Omental fat pad (tissue), 4 donors: Measurements from ENCODE around the gene PIGQ. TPM values are rescaled to one million over a fixed set of nuclear protein-coding genes. Genes with fewer than 3 reads are reported as not detected.

Experiments
- ATAC-seq: fragments of 150-250 bp; one replicate; pipeline ENCODE4 v1.9.1; 2016; ENCODE audit warnings: mild to moderate bottlenecking, moderate library complexity; ENCODE audit not compliant: low FRiP score
- DNase-seq: peaks from one replicate; pipeline ENCODE4 v3.0.0-alpha.2; 2019; ENCODE audit warnings: low spot score
- CTCF ChIP-seq, 3 donors: fragments of 450-650 bp; IDR thresholded peaks; one replicate each; pipeline ENCODE4 v1.5.1; 2016 to 2017; ENCODE audit warnings: antibody characterized with exemption in 3 of 3, mild to moderate bottlenecking in 3 of 3, moderate library complexity in 2 of 3
- total RNA-seq, 4 donors: library from RNA; depleted of rRNA; stranded (reverse); fragments of >200 nt; gene quantifications; one replicate each; pipeline ENCODE4 v1.1.0, GENCODE V29; 2016

PIGQ gene
- total RNA-seq, 4 donors from 2014 or later, result 22.0 to 25.1 (median 23.8) TPM

GRCh38 chr16:561413-561794 lies 8.4 kb upstream of the PIGQ start:
- no peak for TF ChIP-seq CTCF (IDR thresholded peaks at IDR 0.05)
- DNase-seq (no peak), ATAC-seq (no peak)

DNA sequence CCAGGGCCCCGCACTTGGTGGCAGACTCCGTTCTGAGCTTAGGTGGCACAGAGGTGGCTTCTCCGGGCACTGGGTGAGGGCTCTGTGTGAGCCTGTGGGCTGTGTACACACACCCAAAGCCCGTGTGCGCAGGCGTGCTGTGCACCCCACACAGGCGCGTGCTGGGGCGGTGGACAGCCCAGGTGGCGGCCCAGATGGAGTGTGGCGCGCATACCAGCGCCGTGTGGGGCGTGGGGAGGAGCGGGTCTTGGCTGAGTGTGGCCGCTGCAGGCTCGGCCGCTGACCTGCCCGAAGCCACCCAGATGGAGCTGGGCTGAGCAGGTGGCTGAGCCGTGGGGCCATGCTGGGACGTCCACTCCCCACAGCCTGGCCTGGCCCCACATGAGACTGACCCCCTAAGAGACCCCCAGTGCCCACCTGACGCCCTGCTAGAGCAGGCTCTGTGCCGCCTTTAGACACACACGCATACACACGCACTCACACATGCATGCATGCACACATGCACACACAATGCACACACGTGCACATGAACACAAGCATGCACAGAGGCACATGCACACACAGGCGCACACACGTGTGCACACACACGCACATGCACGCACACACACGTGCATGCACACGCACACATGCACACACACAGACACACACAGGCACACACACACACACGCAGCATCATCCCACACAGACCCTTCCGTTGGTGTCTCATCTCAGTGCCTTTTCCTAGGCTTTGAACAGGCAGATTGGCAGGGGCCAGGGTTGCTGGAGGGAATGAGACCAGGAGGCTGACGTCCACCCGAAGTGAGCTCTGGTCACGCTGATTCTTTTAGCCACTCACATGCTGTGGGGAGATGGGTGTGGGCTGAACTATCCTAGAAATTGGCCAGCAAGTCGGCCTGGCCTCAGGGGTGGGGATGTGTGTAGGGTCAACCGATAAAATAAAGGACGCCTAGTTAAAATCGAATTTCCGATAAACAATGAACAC lies 7.5 kb upstream of the PIGQ start:
- ATAC-seq (no peak), DNase-seq (no peak)
- TF ChIP-seq CTCF (IDR thresholded peaks at IDR 0.05), result no peak

DNA sequence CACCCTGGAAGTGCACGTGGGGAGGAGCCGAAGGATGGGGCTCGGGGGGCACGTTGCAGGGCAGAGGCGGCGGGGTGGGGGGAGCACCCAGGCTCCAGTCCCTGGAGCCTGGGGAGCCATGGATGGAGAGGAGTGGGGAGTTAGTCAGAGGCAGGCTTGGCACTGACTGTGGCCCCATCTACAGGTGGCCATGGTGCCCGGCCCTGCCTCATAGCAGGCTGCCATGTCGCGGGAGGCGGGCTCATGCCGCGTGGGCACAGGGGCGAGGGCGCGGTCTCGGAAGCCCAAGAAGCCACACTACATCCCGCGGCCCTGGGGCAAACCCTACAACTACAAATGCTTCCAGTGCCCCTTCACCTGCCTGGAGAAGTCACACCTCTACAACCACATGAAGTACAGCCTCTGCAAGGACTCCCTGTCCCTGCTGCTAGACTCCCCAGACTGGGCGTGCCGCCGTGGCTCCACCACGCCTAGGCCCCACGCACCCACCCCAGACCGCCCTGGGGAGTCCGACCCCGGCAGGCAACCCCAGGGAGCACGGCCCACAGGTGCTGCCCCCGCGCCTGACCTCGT lies 6.6 kb upstream of the PIGQ start:
- TF ChIP-seq CTCF (IDR thresholded peaks at IDR 0.05), result no peak
- no peak for DNase-seq
- no peak for ATAC-seq

- no peak for TF ChIP-seq CTCF (IDR thresholded peaks at IDR 0.05)
These were observed 4.9 kb upstream of the PIGQ start for GRCh38 chr16:564690-565418.

GRCh38 chr16:565419-566330 lies 4.1 kb upstream of the PIGQ start:
- no peak for DNase-seq
- no peak for ATAC-seq
- no peak for TF ChIP-seq CTCF (IDR thresholded peaks at IDR 0.05)

More at GRCh38 chr16:564690-565418, 4.9 kb upstream of the PIGQ start:
- DNase-seq, result no peak
- no peak for ATAC-seq
